Upper lobe of left lung (tissue), 4 donors: ENCODE results near the gene C1QTNF9.
"Not testable (repeated sequence)": the region's sequence is repeated elsewhere in the genome, so short reads cannot be mapped to it uniquely, and the experiment has no call there.

Experiments
- CTCF ChIP-seq, 6 experiments: fragments of 450-650 bp in 4 of 6; fragments of 200-600 bp in 2 of 6; sonication (generic) in 2 of 6; IDR thresholded peaks; one replicate each; pipeline ENCODE4 v1.5.1; 2016 to 2019; ENCODE audit warnings: antibody characterized with exemption in 6 of 6
- POLR2A ChIP-seq, 4 donors: fragments of 450-650 bp; IDR thresholded peaks; one replicate each; pipeline ENCODE4 v1.5.1; 2016 to 2017; ENCODE audit warnings: antibody characterized with exemption in 4 of 4, mild to moderate bottlenecking in 2 of 4

- not testable (repeated sequence) for TF ChIP-seq CTCF, POLR2A (IDR thresholded peaks at IDR 0.05)
These were observed at the start of gene C1QTNF9 for GRCh38 chr13:24309300-24309699.
